Upper lobe of left lung (tissue), 4 donors: ENCODE results near the gene PHF5A.

Experiments
- CTCF ChIP-seq, 6 experiments: fragments of 450-650 bp in 4 of 6; fragments of 200-600 bp in 2 of 6; sonication (generic) in 2 of 6; IDR thresholded peaks; one replicate each; pipeline ENCODE4 v1.5.1; 2016 to 2019; ENCODE audit warnings: antibody characterized with exemption in 6 of 6
- EP300 ChIP-seq, 4 donors: sonication (generic); formaldehyde crosslinking; IDR thresholded peaks; one replicate each; pipeline ENCODE4 v1.5.1; 2017; ENCODE audit warnings: antibody characterized with exemption in 4 of 4, control low read depth in 2 of 4

GRCh38 chr22:41511521-41511968, 43.1 kb upstream of the PHF5A start:
- TF ChIP-seq EP300 (IDR thresholded peaks at IDR 0.05) (no peak), CTCF (IDR thresholded peaks at IDR 0.05) (no peak)
